Neural progenitor cell (in vitro differentiated cells): ENCODE data around the gene KCNIP2. TPM values are rescaled to one million over a fixed set of nuclear protein-coding genes. Genes with fewer than 3 reads are reported as not detected.
A peak's percentile ranks its signal among the peaks of the same experiment; 100 is the strongest.

Experiments used
- DNase-seq: peaks from one replicate; pipeline ENCODE4 v3.0.0-alpha.2; 2016; ENCODE audit warnings: low spot score
- H2AFZ ChIP-seq: fragments of 200-600 bp; sonication (generic); replicated peaks from 2 replicates; pipeline ENCODE4 v1.6.1; 2016; ENCODE audit warnings: antibody characterized with exemption
- H3F3A ChIP-seq: fragments of 200-600 bp; sonication (generic); 2 replicates; pipeline ENCODE4 v1.6.1; 2016; ENCODE audit warnings: antibody characterized with exemption, low read depth
- H3K27ac ChIP-seq: fragments of 200-600 bp; sonication (generic); 2 replicates; pipeline ENCODE4 v1.5.1; 2016; ENCODE audit warnings: mild to moderate bottlenecking
- H3K27me3 ChIP-seq: fragments of 200-600 bp; sonication (generic); 2 replicates; pipeline ENCODE4 v1.6.1; 2016; ENCODE audit warnings: mild to moderate bottlenecking, moderate library complexity
- H3K36me3 ChIP-seq: fragments of 200-600 bp; sonication (generic); 2 replicates; pipeline ENCODE4 v1.5.1; 2016
- H3K4me1 ChIP-seq: fragments of 200-600 bp; sonication (generic); 2 replicates; pipeline ENCODE4 v1.6.1; 2016; ENCODE audit warnings: mixed run types
- H3K4me2 ChIP-seq: fragments of 200-600 bp; sonication (generic); 2 replicates; pipeline ENCODE4 v1.6.1; 2016
- H3K4me3 ChIP-seq: fragments of 200-600 bp; sonication (generic); 2 replicates; pipeline ENCODE4 v1.5.1; 2016
- H3K79me2 ChIP-seq: fragments of 200-600 bp; sonication (generic); 2 replicates; pipeline ENCODE4 v1.6.1; 2016; ENCODE audit warnings: low read depth
- H3K9ac ChIP-seq: fragments of 200-600 bp; sonication (generic); 2 replicates; pipeline ENCODE4 v1.6.1; 2016
- H3K9me3 ChIP-seq: fragments of 200-600 bp; sonication (generic); 2 replicates; pipeline ENCODE4 v1.5.1; 2016; ENCODE audit warnings: low read depth
- H4K20me1 ChIP-seq: fragments of 200-600 bp; sonication (generic); 2 replicates; pipeline ENCODE4 v1.6.1; 2016; ENCODE audit warnings: low read depth
- H3K27ac Mint-ChIP-seq: 3 replicates; pipeline ENCODE4 v1.8.0; 2021; ENCODE audit warnings: mixed read lengths
- H3K27me3 Mint-ChIP-seq: 2 replicates; pipeline ENCODE4 v1.8.0; 2022; ENCODE audit warnings: low read depth, mild to moderate bottlenecking, inconsistent platforms, moderate library complexity, mixed read lengths; ENCODE audit not compliant: insufficient read depth
- H3K36me3 Mint-ChIP-seq: 3 replicates; pipeline ENCODE4 v1.8.0; 2021; ENCODE audit warnings: mixed read lengths
- H3K4me1 Mint-ChIP-seq: 3 replicates; pipeline ENCODE4 v1.8.0; 2021; ENCODE audit warnings: mixed read lengths
- H3K4me3 Mint-ChIP-seq: 3 replicates; pipeline ENCODE4 v1.8.0; 2021; ENCODE audit warnings: mild to moderate bottlenecking, moderate library complexity, mixed read lengths
- H3K9me3 Mint-ChIP-seq: 3 replicates; pipeline ENCODE4 v1.8.0; 2020; ENCODE audit warnings: mixed read lengths
- CTCF ChIP-seq: fragments of 200-600 bp; sonication (generic); IDR thresholded peaks from 2 replicates; pipeline ENCODE4 v1.5.1; 2017; ENCODE audit warnings: antibody characterized with exemption, mild to moderate bottlenecking
- EZH2 ChIP-seq: fragments of 200-600 bp; sonication (generic); IDR thresholded peaks from 2 replicates; pipeline ENCODE4 v1.6.1; 2017; ENCODE audit warnings: antibody characterized with exemption, mild to moderate bottlenecking, moderate library complexity
- EZH2phosphoT487 ChIP-seq: fragments of 200-600 bp; sonication (generic); IDR thresholded peaks from 2 replicates; pipeline ENCODE4 v1.6.1; 2017; ENCODE audit warnings: antibody characterized with exemption
- total RNA-seq: library from RNA; depleted of rRNA; stranded (reverse); fragments of >200 nt; gene quantifications from 2 replicates; pipeline ENCODE4 v1.2.3, GENCODE V29; 2015; ENCODE audit warnings: low replicate concordance

KCNIP2 gene
- total RNA-seq, 1 donor from 2014 or later, result 2.4 TPM

- H3K79me2 ChIP-seq, result peaks cover 75% of the 10 kb centered on the region
- peaks cover 10% of the 10 kb centered on the region for H3K36me3 Mint-ChIP-seq
- peaks cover 26% of the 10 kb centered on the region for H3K4me1 ChIP-seq
- H3K4me1 Mint-ChIP-seq, result peaks cover 33% of the 10 kb centered on the region
- no peaks in the 10 kb centered on the region for H3K9me3 Mint-ChIP-seq
- H3F3A ChIP-seq, result peaks cover 30% of the 10 kb centered on the region
- H3K4me3 ChIP-seq, result peak overlapping the region; percentile 94
- DNase-seq, result peak; percentile 74
- no peak overlapping the region for H2AFZ ChIP-seq
- H3K27me3 Mint-ChIP-seq, result no peaks in the 10 kb centered on the region
- H3K4me3 Mint-ChIP-seq, result peak overlapping the region; percentile 90
- peak overlapping the region; percentile 100 for H3K27ac ChIP-seq
- no peaks in the 10 kb centered on the region for H3K27me3 ChIP-seq
- peaks cover 54% of the 10 kb centered on the region for H4K20me1 ChIP-seq
- no peaks in the 10 kb centered on the region for H3K9me3 ChIP-seq
- TF ChIP-seq CTCF (no peak), EZH2 (no peak), EZH2phosphoT487 (no peak)
- peak overlapping the region; percentile 99 for H3K9ac ChIP-seq
- peak overlapping the region; percentile 91 for H3K4me2 ChIP-seq
- H3K36me3 ChIP-seq, result peaks cover 9% of the 10 kb centered on the region
- H3K27ac Mint-ChIP-seq, result peak overlapping the region; percentile 100
Observed at GRCh38 chr10:101817337-101818118, 26.1 kb downstream of the KCNIP2 start.

DNA sequence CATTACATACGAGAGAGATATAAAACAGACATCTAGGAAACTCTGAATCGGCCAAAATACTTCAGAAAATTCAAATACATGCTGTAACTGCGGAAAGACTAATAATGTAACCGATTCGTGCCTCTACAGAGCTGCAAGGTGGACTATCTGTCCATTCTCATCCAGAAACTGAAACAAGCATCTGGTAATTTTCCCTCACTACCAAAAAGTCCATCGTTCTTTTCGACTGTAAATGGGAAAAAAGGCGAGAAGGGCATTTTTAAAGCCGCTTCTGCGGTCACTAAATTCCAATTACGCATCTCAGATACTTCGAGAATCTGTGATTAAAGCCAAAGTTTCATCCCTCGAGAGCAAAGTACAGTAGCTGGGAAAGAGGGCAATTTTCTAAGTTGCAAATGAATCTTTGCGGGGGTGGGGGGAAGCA lies 26.7 kb downstream of the KCNIP2 start:
- H3F3A ChIP-seq, result peaks cover 31% of the 10 kb centered on the region
- H3K36me3 ChIP-seq, result peaks cover 9% of the 10 kb centered on the region
- peaks cover 81% of the 10 kb centered on the region for H3K79me2 ChIP-seq
- Mint-ChIP-seq H3K27me3 (no peaks in the 10 kb centered on the region), H3K4me3 (peak overlapping the region; percentile 90), H3K27ac (peak overlapping the region; percentile 86), H3K4me1 (peaks cover 33% of the 10 kb centered on the region), H3K36me3 (peaks cover 11% of the 10 kb centered on the region), H3K9me3 (no peaks in the 10 kb centered on the region)
- TF ChIP-seq CTCF (no peak), EZH2phosphoT487 (no peak), EZH2 (no peak)
- H4K20me1 ChIP-seq, result peaks cover 60% of the 10 kb centered on the region
- H3K4me2 ChIP-seq, result peak overlapping the region; percentile 91
- H3K4me3 ChIP-seq, result peak overlapping the region; percentile 94
- H3K9ac ChIP-seq, result peak overlapping the region; percentile 99
- no peak for DNase-seq
- no peak overlapping the region for H3K27ac ChIP-seq
- H3K9me3 ChIP-seq, result no peaks in the 10 kb centered on the region
- peaks cover 26% of the 10 kb centered on the region for H3K4me1 ChIP-seq
- H3K27me3 ChIP-seq, result no peaks in the 10 kb centered on the region
- H2AFZ ChIP-seq, result no peak overlapping the region

GRCh38 chr10:101816376-101816775 lies 27.2 kb downstream of the KCNIP2 start:
- no peak overlapping the region for H3K27ac ChIP-seq
- peaks cover 87% of the 10 kb centered on the region for H3K79me2 ChIP-seq
- peaks cover 31% of the 10 kb centered on the region for H3F3A ChIP-seq
- no peak for DNase-seq
- H4K20me1 ChIP-seq, result peaks cover 66% of the 10 kb centered on the region
- peaks cover 9% of the 10 kb centered on the region for H3K36me3 ChIP-seq
- H3K27me3 ChIP-seq, result no peaks in the 10 kb centered on the region
- peak overlapping the region; percentile 99 for H3K9ac ChIP-seq
- H3K36me3 Mint-ChIP-seq, result peaks cover 13% of the 10 kb centered on the region
- peaks cover 33% of the 10 kb centered on the region for H3K4me1 Mint-ChIP-seq
- no peaks in the 10 kb centered on the region for H3K9me3 Mint-ChIP-seq
- H3K4me3 Mint-ChIP-seq, result peak overlapping the region; percentile 90
- H2AFZ ChIP-seq, result no peak overlapping the region
- peak overlapping the region; percentile 91 for H3K4me2 ChIP-seq
- H3K27ac Mint-ChIP-seq, result peak overlapping the region; percentile 0
- peaks cover 26% of the 10 kb centered on the region for H3K4me1 ChIP-seq
- no peak for TF ChIP-seq EZH2
- TF ChIP-seq CTCF, result no peak
- TF ChIP-seq EZH2phosphoT487, result no peak
- H3K4me3 ChIP-seq, result peak overlapping the region; percentile 94
- no peaks in the 10 kb centered on the region for H3K9me3 ChIP-seq
- H3K27me3 Mint-ChIP-seq, result no peaks in the 10 kb centered on the region
